HAP-1 (cell line): Measurements from ENCODE around the gene MAT2A.
"Not testable (repeated sequence)": the region's sequence is repeated elsewhere in the genome, so short reads cannot be mapped to it uniquely, and the experiment has no call there.

Source experiments
- DNase-seq, 2 experiments: peaks; one replicate each; pipeline ENCODE4 v3.0.0-alpha.2; 2016 to 2020; ENCODE audit warnings: low spot score in 2 of 2
- H3K27me3 ChIP-seq: fragments of 250-450 bp; sonication (Bioruptor Pico); 2 replicates; pipeline ENCODE4 v1.5.1; 2020; ENCODE audit warnings: low read depth, mild to moderate bottlenecking, moderate library complexity
- H3K36me3 ChIP-seq: fragments of 250-450 bp; sonication (Bioruptor Pico); replicated peaks from 2 replicates; pipeline ENCODE4 v1.5.1; 2020; ENCODE audit warnings: mild to moderate bottlenecking
- H3K4me1 ChIP-seq: fragments of 250-450 bp; sonication (Bioruptor Pico); 2 replicates; pipeline ENCODE4 v1.5.1; 2020; ENCODE audit warnings: mild to moderate bottlenecking
- H3K4me3 ChIP-seq: fragments of 250-450 bp; sonication (Bioruptor Pico); 2 replicates; pipeline ENCODE4 v1.5.1; 2020; ENCODE audit warnings: mild to moderate bottlenecking, moderate library complexity
- H3K9me3 ChIP-seq: fragments of 250-450 bp; sonication (Bioruptor Pico); 2 replicates; pipeline ENCODE4 v1.5.1; 2020; ENCODE audit warnings: mild to moderate bottlenecking, moderate library complexity
- in situ Hi-C: fragments of 300-500 bp; cut with MboI; formaldehyde crosslinking; loops from 3 replicates; pipeline ENCODE4 v1.14.3; 2020; ENCODE audit warnings: low sequenced_read_pairs, inconsistent platforms, mixed read lengths

The MAT2A gene

DNA sequence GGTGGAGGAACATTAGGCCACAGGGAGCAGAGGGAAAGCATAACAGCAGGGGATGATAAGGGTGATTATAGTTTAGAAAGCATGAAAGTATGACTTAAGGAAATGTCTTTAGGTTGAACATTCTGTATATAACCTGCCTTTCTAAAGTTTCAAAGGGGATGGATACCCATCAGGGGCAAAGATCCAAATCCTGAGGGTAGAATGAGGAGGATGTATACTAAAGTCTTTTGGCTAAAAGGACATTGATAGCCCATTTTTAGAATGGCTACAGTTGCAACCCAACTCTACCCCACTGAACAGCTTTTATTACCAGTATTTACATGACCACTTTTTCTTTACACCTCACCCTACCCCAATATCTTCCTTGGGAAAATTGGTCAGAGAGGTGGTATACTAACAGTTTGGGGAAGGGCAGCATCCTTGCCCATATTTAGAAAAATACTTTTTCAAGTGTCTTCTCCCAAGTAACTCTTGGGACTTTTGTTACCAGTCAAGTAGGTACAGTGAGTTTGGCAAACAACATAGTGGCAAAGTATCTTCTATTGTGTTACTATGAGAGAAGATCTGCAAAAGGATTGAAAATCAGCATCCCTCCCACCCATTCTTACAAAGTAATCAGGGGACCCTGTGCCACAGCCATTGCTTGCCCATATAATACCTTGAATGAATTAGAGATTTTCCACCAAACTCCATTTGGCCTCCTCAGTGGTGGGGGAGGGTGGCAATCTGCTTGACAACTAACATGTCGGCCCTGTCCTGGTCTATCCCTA is 8.3 kb downstream of the MAT2A start:
- H3K4me3 ChIP-seq = no peak overlapping the region
- H3K4me1 ChIP-seq = peaks cover 5% of the 10 kb centered on the region
- no peaks in the 10 kb centered on the region for H3K9me3 ChIP-seq
- in situ Hi-C loops = no loop called here
- no peak for DNase-seq
- H3K36me3 ChIP-seq = peaks cover 82% of the 10 kb centered on the region
- H3K27me3 ChIP-seq = no peaks in the 10 kb centered on the region

DNA sequence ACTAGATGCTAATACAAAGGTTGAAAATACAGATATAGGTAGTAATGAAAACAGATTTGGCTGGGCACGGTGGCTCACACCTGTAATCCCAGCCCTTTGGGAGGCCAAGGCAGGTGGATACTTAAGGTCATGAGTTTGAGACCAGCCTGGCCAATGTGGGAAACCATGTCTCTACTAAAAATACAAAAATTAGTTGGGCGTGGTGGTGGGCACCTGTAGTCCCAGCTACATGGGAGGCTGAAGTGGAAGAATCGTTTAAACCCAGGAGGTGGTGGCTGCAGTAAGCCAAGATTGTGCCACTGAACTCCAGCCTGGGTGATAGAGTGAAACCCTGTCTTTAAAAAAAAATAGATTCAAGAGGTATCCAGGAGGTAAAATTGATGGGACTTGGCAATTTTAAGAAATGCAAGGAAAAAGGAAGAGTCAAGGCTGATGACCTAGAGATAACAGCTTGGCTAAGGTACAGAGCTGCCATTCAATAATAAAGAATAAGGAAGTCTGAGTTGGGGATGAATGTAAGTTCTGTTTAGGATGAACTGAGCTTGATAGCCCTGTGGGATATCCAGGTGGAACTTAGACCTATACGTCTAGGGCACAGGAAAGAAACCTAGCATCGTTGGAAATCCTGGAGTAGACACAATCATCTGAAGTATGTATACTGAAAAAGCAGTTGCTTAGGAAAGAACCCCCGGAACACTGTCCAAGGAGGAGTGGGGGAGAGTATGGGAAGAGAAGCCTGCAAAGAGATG is 9.1 kb downstream of the MAT2A start:
- H3K36me3 ChIP-seq = peaks cover 81% of the 10 kb centered on the region
- H3K4me1 ChIP-seq = peaks cover under 1% of the 10 kb centered on the region
- no peak for DNase-seq
- in situ Hi-C loops = no loop called here
- no peaks in the 10 kb centered on the region for H3K27me3 ChIP-seq
- no peaks in the 10 kb centered on the region for H3K9me3 ChIP-seq
- no peak overlapping the region for H3K4me3 ChIP-seq

DNA sequence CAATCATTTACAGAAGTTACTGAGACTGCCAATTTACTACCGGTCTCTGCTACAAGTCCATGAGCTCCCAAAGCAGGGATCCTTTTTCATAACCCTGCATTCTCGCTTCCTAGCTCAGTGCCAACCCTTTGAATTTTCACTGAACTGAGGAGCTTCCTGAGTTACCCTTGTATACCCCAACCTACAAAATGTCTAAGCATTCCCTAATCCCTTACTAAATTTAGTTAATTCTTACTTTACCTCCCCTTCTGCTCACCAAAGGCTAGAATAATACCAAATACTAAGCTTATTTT is 9.6 kb downstream of the MAT2A start:
- in situ Hi-C loops = no loop called here
- peaks cover 78% of the 10 kb centered on the region for H3K36me3 ChIP-seq

DNA sequence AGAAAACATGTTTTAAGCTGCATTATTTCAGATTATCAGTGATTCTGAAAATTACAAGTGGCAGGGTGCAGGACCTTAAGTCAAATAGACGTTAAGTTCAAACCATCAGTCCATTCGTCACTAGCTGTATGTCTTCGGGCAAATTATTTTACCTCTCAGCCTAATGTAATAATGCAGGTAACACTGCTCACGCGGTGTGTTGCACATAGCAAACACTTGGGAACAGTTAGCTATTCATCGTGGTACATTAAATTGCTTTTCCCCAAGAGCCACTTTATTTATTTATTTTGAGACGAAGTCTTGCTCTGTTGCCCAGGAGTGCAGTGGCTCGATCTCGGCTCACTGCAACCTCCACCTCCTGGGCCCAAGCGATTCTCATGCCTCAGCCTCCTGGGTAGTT is 10.1 kb downstream of the MAT2A start:
- in situ Hi-C loops = no loop called here
- DNase-seq = no peak
- no peak overlapping the region for H3K4me3 ChIP-seq
- no peaks in the 10 kb centered on the region for H3K9me3 ChIP-seq
- peaks cover 74% of the 10 kb centered on the region for H3K36me3 ChIP-seq
- no peaks in the 10 kb centered on the region for H3K27me3 ChIP-seq
- H3K4me1 ChIP-seq = no peaks in the 10 kb centered on the region

More for the DNA sequence above, 9.6 kb downstream of the MAT2A start:
- Histone ChIP-seq H3K9me3 (no peaks in the 10 kb centered on the region), H3K4me1 (no peaks in the 10 kb centered on the region), H3K4me3 (no peak overlapping the region), H3K27me3 (no peaks in the 10 kb centered on the region)
- no peak for DNase-seq

DNA sequence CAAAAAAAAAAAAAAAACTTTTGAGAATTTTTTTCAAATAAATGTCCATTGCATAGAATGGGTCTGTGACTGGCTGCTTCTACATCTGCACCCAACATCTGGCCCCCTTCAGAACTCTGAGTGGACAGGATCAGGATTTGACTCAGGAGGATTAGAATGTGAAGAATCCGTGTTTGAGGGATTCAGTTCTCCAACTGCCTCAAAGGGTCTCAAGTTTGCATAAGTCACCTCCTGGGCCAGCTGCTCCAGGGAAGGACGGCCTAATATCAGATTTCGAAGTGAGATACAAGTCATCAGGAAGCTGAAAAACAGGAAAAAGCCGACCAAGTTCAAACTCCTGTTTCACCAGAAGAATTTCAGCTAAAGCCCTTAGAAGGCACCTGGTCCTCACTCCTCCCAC is 10.9 kb downstream of the MAT2A start:
- DNase-seq = no peak
- H3K36me3 ChIP-seq = peaks cover 74% of the 10 kb centered on the region
- H3K4me3 ChIP-seq = no peak overlapping the region
- H3K9me3 ChIP-seq = no peaks in the 10 kb centered on the region
- in situ Hi-C loops = loop anchor here (5.0 kb wide), 1 partner anchor 133 kb away; the partner anchor contains the start of gene SH2D6
- H3K4me1 ChIP-seq = no peaks in the 10 kb centered on the region
- H3K27me3 ChIP-seq = no peaks in the 10 kb centered on the region

DNA sequence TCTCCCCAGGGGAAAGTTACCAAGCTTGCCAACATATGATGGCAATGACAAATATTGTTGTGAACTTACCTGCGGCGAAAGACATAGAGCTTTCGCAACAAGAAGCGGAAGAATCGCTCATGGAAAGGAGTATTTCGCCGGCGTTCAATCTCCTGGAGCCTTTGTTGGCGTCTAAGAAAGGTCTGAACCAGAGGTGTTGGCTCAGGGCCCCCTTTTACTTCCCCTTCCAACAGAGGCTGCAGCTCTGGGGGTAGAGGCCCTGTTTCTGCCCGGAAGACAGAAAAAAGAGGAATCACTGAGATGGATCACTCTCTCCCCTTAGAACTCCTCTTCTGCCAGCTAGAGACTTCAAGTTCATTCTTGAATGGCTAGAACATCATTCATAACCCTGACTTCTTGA is 11.5 kb downstream of the MAT2A start:
- in situ Hi-C loops = loop anchor here (5.0 kb wide), 1 partner anchor 133 kb away; the partner anchor contains the start of gene SH2D6
- no peaks in the 10 kb centered on the region for H3K4me1 ChIP-seq
- peaks cover 74% of the 10 kb centered on the region for H3K36me3 ChIP-seq
- DNase-seq = no peak
- H3K4me3 ChIP-seq = no peak overlapping the region
- no peaks in the 10 kb centered on the region for H3K27me3 ChIP-seq
- H3K9me3 ChIP-seq = no peaks in the 10 kb centered on the region

DNA sequence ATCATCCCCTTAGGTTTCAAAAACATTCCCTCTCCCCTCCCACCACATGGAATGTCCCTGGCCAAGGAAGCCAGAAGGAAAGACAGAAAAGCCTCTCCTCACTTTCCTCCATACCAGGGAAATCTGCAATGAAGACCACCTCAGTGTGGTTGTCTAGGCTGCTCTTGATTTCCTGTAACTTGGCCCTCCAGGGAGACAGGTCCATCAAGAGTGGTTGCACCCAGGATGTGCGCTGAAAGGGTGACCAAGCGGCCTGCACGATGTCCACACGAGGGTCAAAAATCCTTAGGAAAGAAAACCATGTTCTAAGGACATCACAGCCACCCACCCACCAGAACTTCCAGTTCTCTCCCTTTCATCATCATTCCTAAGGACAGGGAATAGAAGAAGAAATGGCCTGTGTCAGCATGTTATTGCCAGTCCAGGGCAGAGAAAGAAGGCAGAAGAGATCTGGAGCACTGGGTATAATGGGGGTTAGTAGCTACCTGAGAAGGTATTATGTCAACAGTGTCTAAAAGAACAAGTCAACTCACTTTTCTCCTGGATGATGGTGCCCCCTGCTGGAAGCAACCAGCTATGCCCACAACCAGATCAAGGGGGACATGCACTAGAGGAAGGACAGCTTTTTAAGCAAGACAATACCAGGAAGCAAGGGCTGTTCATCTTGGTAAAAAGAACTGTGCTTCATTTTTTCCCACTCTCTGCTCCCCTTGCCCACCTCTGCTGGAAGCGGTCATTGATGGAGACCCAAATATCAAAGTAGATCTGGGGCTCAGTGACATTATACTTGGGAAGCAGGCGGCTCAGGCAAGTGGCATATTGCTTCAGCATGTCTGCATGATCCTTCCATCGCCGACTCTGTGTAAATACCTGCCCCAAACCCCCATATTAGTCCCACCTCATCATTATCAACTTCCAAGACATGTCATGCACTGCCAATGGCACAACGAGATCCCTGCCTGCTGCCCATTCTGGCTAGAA is 13.0 kb downstream of the MAT2A start:
- Histone ChIP-seq H3K9me3 (no peaks in the 10 kb centered on the region), H3K4me1 (no peaks in the 10 kb centered on the region), H3K36me3 (peaks cover 65% of the 10 kb centered on the region), H3K27me3 (no peaks in the 10 kb centered on the region), H3K4me3 (no peak overlapping the region)
- DNase-seq = peak; percentile 71 to 88
- in situ Hi-C loops = loop anchor here (5.0 kb wide), 1 partner anchor 135 kb away; the partner anchor contains the start of gene SH2D6

DNA sequence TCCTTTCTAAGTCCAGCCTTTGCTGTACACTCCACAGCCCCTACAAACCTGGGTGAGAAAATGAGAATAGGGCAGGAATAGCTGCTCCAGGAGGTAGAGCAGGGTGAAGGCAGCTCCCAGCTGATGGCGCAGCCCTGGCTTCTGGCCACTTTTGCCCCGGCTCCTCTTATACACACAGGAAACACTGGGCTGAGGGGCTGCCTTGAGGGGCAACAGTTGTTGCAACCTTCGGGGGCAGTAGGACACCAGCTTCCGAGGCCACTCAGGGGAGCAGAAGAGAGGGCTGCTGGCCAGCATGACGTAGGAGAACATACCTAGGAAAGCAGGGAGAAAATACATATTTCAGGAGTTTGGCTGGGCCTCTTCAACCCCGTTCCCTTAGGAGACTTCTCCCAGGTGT is 14.2 kb downstream of the MAT2A start:
- no peak for DNase-seq
- in situ Hi-C loops = loop anchor here (5.0 kb wide), 1 partner anchor 136 kb away; the partner anchor contains the start of gene SH2D6
- Histone ChIP-seq H3K36me3 (peaks cover 66% of the 10 kb centered on the region), H3K4me3 (no peak overlapping the region), H3K4me1 (no peaks in the 10 kb centered on the region), H3K27me3 (no peaks in the 10 kb centered on the region), H3K9me3 (no peaks in the 10 kb centered on the region)

DNA sequence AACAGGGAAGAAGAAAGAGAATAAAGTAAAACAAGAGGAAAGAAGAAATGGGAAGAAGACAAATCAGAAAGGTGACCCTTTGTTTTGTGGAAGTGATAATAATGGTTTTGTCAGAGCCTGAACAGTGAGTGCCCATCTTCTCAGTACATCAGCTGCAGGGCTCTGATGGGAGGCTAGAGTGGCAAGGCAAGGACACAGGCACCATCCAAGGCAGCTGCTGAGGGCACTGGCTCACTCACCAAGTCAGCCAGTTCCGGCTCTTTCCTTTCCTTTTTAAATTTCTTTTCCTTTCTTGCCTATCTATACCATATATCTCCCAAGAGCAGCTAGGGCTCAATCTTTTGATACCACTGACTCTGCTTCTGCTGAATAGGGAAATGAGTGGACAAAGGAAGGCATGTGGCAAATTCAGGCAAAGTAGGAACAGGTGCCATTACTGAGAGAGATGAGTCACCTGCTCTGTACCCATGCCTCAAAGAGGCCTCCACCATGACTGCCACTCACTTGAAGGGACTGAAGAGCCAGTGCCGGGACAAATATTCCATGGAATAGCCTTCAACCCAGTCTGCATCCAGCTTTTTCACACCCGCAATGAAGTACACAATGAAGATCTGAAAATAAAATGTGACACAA is 16.1 kb downstream of the MAT2A start:
- Histone ChIP-seq H3K4me3 (no peak overlapping the region), H3K4me1 (peaks cover 2% of the 10 kb centered on the region; the same call in 1 of the 2 replicates), H3K9me3 (no peaks in the 10 kb centered on the region), H3K27me3 (no peaks in the 10 kb centered on the region), H3K36me3 (peaks cover 65% of the 10 kb centered on the region)
- in situ Hi-C loops = loop anchor here (5.0 kb wide), 1 partner anchor 138 kb away; the partner anchor contains the start of gene SH2D6
- no peak for DNase-seq

DNA sequence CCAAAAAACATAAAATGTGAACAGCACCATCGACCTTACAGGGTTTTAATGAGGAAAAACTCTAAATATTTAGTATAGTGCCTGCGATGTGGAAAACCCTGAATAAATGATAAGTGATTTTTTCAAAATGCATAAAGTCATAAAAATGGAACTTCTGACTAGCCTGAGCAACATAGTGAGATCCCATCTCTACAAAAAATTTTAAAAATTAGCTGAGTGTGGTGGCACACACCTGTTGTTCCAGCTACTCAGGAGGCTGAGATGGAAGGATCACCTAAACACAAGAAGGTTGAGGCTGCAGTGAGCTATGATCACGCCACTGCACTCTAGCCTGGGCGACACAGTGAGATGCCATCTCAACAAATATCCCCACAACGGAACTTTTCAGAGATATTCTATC is 18.2 kb downstream of the MAT2A start:
- in situ Hi-C loops = no loop called here
- no peak overlapping the region for H3K4me3 ChIP-seq
- H3K36me3 ChIP-seq = peaks cover 44% of the 10 kb centered on the region
- H3K4me1 ChIP-seq = peaks cover 7% of the 10 kb centered on the region
- no peaks in the 10 kb centered on the region for H3K9me3 ChIP-seq
- no peaks in the 10 kb centered on the region for H3K27me3 ChIP-seq
- DNase-seq = no peak

DNA sequence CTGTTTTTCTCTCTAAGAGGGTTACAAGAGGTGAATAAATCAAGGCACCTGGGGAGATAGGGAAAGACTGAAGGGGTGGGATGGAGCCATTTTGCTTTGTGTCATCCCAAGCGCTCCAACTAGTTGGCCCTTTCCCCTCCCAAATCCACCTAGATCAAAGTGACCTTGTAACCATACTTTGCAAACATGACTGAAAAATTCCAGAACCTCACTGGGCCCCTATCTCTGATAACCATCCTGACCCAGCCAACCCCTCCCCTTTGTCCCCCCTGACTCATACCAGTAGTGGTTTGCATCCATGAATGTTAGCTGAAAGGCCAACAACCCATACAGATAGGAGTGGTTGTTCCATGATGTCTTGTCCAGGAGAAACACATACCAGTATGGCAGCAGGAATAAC is 19.2 kb downstream of the MAT2A start:
- no peaks in the 10 kb centered on the region for H3K9me3 ChIP-seq
- H3K4me1 ChIP-seq = peaks cover 7% of the 10 kb centered on the region
- no peak for DNase-seq
- in situ Hi-C loops = no loop called here
- H3K27me3 ChIP-seq = no peaks in the 10 kb centered on the region
- no peak overlapping the region for H3K4me3 ChIP-seq
- H3K36me3 ChIP-seq = peaks cover 36% of the 10 kb centered on the region

DNA sequence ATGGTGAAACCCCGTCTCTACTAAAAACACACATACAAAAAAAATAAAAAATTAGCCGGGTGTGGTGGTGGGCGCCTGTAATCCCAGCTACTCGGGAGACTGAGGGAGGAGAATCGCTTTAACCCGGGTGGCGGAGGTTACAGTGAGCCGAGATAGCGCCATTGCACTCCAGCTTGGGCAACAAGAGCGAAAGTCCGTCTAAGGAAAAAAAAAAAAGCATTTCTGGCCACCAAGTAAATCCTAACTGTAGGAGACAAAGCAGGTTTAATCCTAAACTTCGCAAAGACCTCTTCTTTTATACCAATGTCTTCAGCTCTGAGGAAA is 21.4 kb downstream of the MAT2A start:
- Histone ChIP-seq H3K4me3 (peak overlapping the region; percentile 74), H3K36me3 (peaks cover 21% of the 10 kb centered on the region)
- not testable (repeated sequence) for H3K9me3 ChIP-seq, DNase-seq, H3K27me3 ChIP-seq, H3K4me1 ChIP-seq
- in situ Hi-C loops = loop anchor here (5.0 kb wide), 1 partner anchor 42 kb away; the partner anchor contains the start of gene TMEM150A

DNA sequence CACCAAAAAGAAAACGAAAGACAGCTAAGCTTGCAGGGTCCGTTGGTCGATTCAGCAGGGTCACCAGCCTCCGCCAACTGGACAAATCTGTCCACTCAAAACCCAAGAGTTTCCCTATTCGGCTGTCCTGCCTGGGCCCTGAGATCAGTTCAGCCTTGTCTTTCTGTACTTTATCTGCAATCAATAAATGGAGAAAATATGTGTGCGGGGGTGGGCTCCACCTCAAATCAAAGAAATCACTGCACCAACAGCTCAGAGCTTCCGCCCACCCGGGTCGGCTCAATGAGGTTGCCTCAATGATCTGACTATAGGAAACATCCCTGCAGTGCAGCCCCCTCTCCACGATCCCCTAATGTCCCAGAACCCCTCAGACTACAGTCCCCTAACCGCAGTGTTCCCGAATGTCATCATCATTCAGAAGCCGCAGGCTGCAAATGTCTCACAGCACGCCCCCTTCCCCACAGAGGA is 21.9 kb downstream of the MAT2A start:
- Histone ChIP-seq H3K36me3 (peaks cover 16% of the 10 kb centered on the region), H3K9me3 (no peaks in the 10 kb centered on the region), H3K4me3 (peak overlapping the region; percentile 74), H3K4me1 (peaks cover 7% of the 10 kb centered on the region), H3K27me3 (no peaks in the 10 kb centered on the region)
- in situ Hi-C loops = loop anchor here (5.0 kb wide), 1 partner anchor 41 kb away; the partner anchor contains the start of gene TMEM150A
- DNase-seq = no peak
